ENCODE results near the gene GAS7.

- TF ChIP-seq, protein P1, sequence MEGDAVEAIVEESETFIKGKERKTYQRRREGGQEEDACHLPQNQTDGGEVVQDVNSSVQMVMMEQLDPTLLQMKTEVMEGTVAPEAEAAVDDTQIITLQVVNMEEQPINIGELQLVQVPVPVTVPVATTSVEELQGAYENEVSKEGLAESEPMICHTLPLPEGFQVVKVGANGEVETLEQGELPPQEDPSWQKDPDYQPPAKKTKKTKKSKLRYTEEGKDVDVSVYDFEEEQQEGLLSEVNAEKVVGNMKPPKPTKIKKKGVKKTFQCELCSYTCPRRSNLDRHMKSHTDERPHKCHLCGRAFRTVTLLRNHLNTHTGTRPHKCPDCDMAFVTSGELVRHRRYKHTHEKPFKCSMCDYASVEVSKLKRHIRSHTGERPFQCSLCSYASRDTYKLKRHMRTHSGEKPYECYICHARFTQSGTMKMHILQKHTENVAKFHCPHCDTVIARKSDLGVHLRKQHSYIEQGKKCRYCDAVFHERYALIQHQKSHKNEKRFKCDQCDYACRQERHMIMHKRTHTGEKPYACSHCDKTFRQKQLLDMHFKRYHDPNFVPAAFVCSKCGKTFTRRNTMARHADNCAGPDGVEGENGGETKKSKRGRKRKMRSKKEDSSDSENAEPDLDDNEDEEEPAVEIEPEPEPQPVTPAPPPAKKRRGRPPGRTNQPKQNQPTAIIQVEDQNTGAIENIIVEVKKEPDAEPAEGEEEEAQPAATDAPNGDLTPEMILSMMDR (IDR thresholded peaks at IDR 0.05; ENCODE audit: insufficient read depth, low read depth, low read length) = no peak
- no peak for TF ChIP-seq EZH2 (IDR thresholded peaks at IDR 0.05; ENCODE audit: insufficient read depth, low read length)
Observed at GRCh38 chr17:10156599-10156947, 41.8 kb downstream of the GAS7 start.
